H1 (cell line): ENCODE measurements around the gene STEEP1. TPM values are rescaled to one million over a fixed set of nuclear protein-coding genes. Genes with fewer than 3 reads are reported as not detected.

Experiments
- CTCF ChIA-PET: fragments of 300-600 bp; sonication (Branson Sonifier 250); formaldehyde crosslinking; loops from one replicate; lab custom pipeline; 2021; ENCODE audit not compliant: partially characterized antibody; lab: Charles Lee
- POLR2A ChIA-PET: fragments of 300-600 bp; sonication (Branson Sonifier 250); formaldehyde crosslinking; loops from one replicate; lab custom pipeline; 2021; ENCODE audit warnings: inconsistent platforms; ENCODE audit not compliant: partially characterized antibody; lab: Charles Lee
- DNase-seq, 2 experiments: peaks; one replicate each; pipeline versions ENCODE4 v3.0.0 to v3.0.0-alpha.2; 2010 to 2022; ENCODE audit warnings: low spot score in 2 of 2, low read depth in 1 of 2, mixed read lengths in 1 of 2
- FAIRE-seq: peaks from 2 replicates; lab custom pipeline; 2011; peaks lifted over from hg19 to GRCh38; lab: Jason Lieb, UNC
- H2AFZ ChIP-seq: 2 replicates; pipeline ENCODE4 v1.8.1; 2012; ENCODE audit warnings: low read length, inconsistent platforms
- H2AK5ac ChIP-seq: 2 replicates; pipeline ENCODE4 v1.6.1; 2013; ENCODE audit warnings: low read depth, low read length
- H2BK120ac ChIP-seq: replicated peaks from 2 replicates; pipeline ENCODE3; 2013; ENCODE audit warnings: low read depth, low read length, inconsistent platforms
- H2BK12ac ChIP-seq: 2 replicates; pipeline ENCODE4 v1.6.1; 2013; ENCODE audit warnings: low read depth, low read length
- H2BK15ac ChIP-seq: 2 replicates; pipeline ENCODE4 v1.6.1; 2013; ENCODE audit warnings: low read length
- H2BK20ac ChIP-seq: 2 replicates; pipeline ENCODE4 v1.6.1; 2013; ENCODE audit warnings: low read length
- H2BK5ac ChIP-seq: 2 replicates; pipeline ENCODE4 v1.6.1; 2013; ENCODE audit warnings: low read depth, low read length
- H3K14ac ChIP-seq: 2 replicates; pipeline ENCODE4 v1.6.1; 2013; ENCODE audit warnings: inconsistent platforms; ENCODE audit not compliant: insufficient read length
- H3K18ac ChIP-seq: 2 replicates; pipeline ENCODE4 v1.6.1; 2013; ENCODE audit warnings: low read length; ENCODE audit errors: extremely low read depth
- H3K23ac ChIP-seq: 2 replicates; pipeline ENCODE4 v1.6.1; 2013; ENCODE audit warnings: inconsistent platforms; ENCODE audit not compliant: insufficient read length
- H3K23me2 ChIP-seq: 2 replicates; pipeline ENCODE4 v1.6.1; 2013; ENCODE audit warnings: low read depth, low read length
- H3K27ac ChIP-seq: 2 replicates; pipeline ENCODE4 v1.6.1; 2011; ENCODE audit warnings: low read depth, low read length, inconsistent platforms
- H3K27me3 ChIP-seq, 4 experiments: replicated peaks in 1 of 4; 1 replicate in 1 of 4; 2 replicates in 3 of 4; pipeline versions ENCODE4 v1.6.1 to v1.8.1; 2011 to 2013; ENCODE audit warnings: low read length in 3 of 4, mild to moderate bottlenecking in 3 of 4, inconsistent platforms in 2 of 4, mixed read lengths in 2 of 4, moderate library complexity in 1 of 4; ENCODE audit not compliant: control insufficient read depth in 3 of 4, insufficient read depth in 3 of 4; ENCODE audit errors: extremely low read depth in 1 of 4
- H3K36me3 ChIP-seq, 4 experiments: 2 replicates each; pipeline versions ENCODE4 v1.6.1 to v1.8.1; 2011 to 2013; ENCODE audit warnings: mild to moderate bottlenecking in 4 of 4, low read length in 3 of 4, moderate library complexity in 2 of 4, control low read depth in 1 of 4, inconsistent platforms in 1 of 4; ENCODE audit not compliant: insufficient read depth in 4 of 4, control insufficient read depth in 2 of 4
- H3K4ac ChIP-seq: replicated peaks from 2 replicates; pipeline ENCODE3; 2013; ENCODE audit warnings: low read length, low read depth, mixed read lengths, inconsistent platforms; ENCODE audit not compliant: insufficient read length
- H3K4me1 ChIP-seq, 4 experiments: replicated peaks in 1 of 4; 1 replicate in 1 of 4; 2 replicates in 3 of 4; pipeline versions ENCODE4 v1.6.1 to v1.8.1; 2011 to 2013; ENCODE audit warnings: low read length in 3 of 4, inconsistent platforms in 2 of 4, mixed read lengths in 1 of 4; ENCODE audit not compliant: insufficient read depth in 4 of 4, control insufficient read depth in 3 of 4
- H3K4me2 ChIP-seq, 2 experiments: 2 replicates each; pipeline versions ENCODE4 v1.6.1 to v1.8.1; 2011 to 2013; ENCODE audit warnings: low read depth in 2 of 2, low read length in 2 of 2, control low read depth in 1 of 2, inconsistent platforms in 1 of 2, mild to moderate bottlenecking in 1 of 2; ENCODE audit not compliant: insufficient read depth in 1 of 2
- H3K4me3 ChIP-seq, 4 experiments: fragments of 200-600, 300-600 bp in 1 of 4; sonication (generic), shearing (Covaris generic), sonication (Bioruptor Twin) in 1 of 4; 2 replicates each; pipeline versions ENCODE4 v1.5.1 to v1.8.1; 2011 to 2016; ENCODE audit warnings: low read length in 4 of 4, low read depth in 3 of 4, control low read depth in 2 of 4, inconsistent platforms in 2 of 4, mild to moderate bottlenecking in 2 of 4, mixed read lengths in 1 of 4, moderate library complexity in 1 of 4; ENCODE audit not compliant: insufficient read depth in 2 of 4; ENCODE audit errors: extremely low read depth in 1 of 4
- H3K56ac ChIP-seq: replicated peaks from 2 replicates; pipeline ENCODE3; 2013; ENCODE audit warnings: low read depth, mild to moderate bottlenecking, mixed read lengths, low read length, inconsistent platforms; ENCODE audit not compliant: insufficient read length
- H3K79me1 ChIP-seq: 2 replicates; pipeline ENCODE4 v1.6.1; 2013; ENCODE audit warnings: low read depth, low read length, control low read depth
- H3K79me2 ChIP-seq, 2 experiments: 2 replicates each; pipeline versions ENCODE4 v1.6.1 to v1.8.1; 2012 to 2013; ENCODE audit warnings: low read length in 2 of 2, mild to moderate bottlenecking in 2 of 2, inconsistent platforms in 1 of 2; ENCODE audit not compliant: insufficient read depth in 2 of 2, control insufficient read depth in 1 of 2
- H3K9ac ChIP-seq, 4 experiments: replicated peaks in 1 of 4; 1 replicate in 1 of 4; 2 replicates in 3 of 4; pipeline versions ENCODE4 v1.6.1 to v1.8.1; 2011 to 2013; ENCODE audit warnings: low read depth in 3 of 4, low read length in 3 of 4, control low read depth in 2 of 4, mild to moderate bottlenecking in 2 of 4, moderate library complexity in 2 of 4, inconsistent platforms in 1 of 4; ENCODE audit errors: extremely low read depth in 1 of 4
- H3K9me3 ChIP-seq, 2 experiments: 2 replicates each; pipeline versions ENCODE4 v1.6.1 to v1.8.1; 2012 to 2013; ENCODE audit warnings: mild to moderate bottlenecking in 2 of 2, moderate library complexity in 2 of 2, control low read depth in 1 of 2, inconsistent platforms in 1 of 2, low read depth in 1 of 2, low read length in 1 of 2, mixed read lengths in 1 of 2; ENCODE audit not compliant: insufficient read depth in 2 of 2
- H4K20me1 ChIP-seq, 2 experiments: replicated peaks in 1 of 2; 2 replicates each; pipeline versions ENCODE3 to v1.8.1; 2011 to 2013; ENCODE audit warnings: inconsistent platforms in 2 of 2, low read length in 2 of 2, mild to moderate bottlenecking in 1 of 2; ENCODE audit not compliant: insufficient read depth in 2 of 2, control insufficient read depth in 1 of 2
- H4K5ac ChIP-seq: 2 replicates; pipeline ENCODE4 v1.6.1; 2013; ENCODE audit warnings: low read length, low read depth, mixed read lengths, inconsistent platforms; ENCODE audit not compliant: insufficient read length
- H4K8ac ChIP-seq: 2 replicates; pipeline ENCODE4 v1.8.0; 2013; ENCODE audit warnings: mild to moderate bottlenecking, moderate library complexity, low read length, inconsistent platforms; ENCODE audit not compliant: insufficient read depth; ENCODE audit errors: extremely low read depth
- H4K91ac ChIP-seq: replicated peaks from 2 replicates; pipeline ENCODE3; 2013; ENCODE audit warnings: low read length, mixed read lengths, inconsistent platforms; ENCODE audit not compliant: insufficient read length
- CEBPB ChIP-seq: IDR thresholded peaks from 2 replicates; pipeline ENCODE4 v1.6.1; 2012; ENCODE audit warnings: low read depth, low read length
- EZH2 ChIP-seq: fragments of 200-600 bp; sonication (generic); IDR thresholded peaks from 2 replicates; pipeline ENCODE4 v1.7.1; 2012; ENCODE audit warnings: low read depth, mild to moderate bottlenecking, moderate library complexity, low read length, inconsistent platforms; ENCODE audit not compliant: severe bottlenecking
- NRF1 ChIP-seq: IDR thresholded peaks from 2 replicates; pipeline ENCODE4 v1.6.1; 2011; ENCODE audit warnings: mild to moderate bottlenecking, low read depth, low read length, improper control_type of control experiment
- TAF1 ChIP-seq: IDR thresholded peaks from 2 replicates; pipeline ENCODE4 v1.6.1; 2011; ENCODE audit warnings: mild to moderate bottlenecking, low read depth, low read length
- WGBS, 2 experiments: shearing (Covaris generic) in 1 of 2; methylation state at CpG; one replicate each; pipeline versions ENCODE4 v1.1.6 to v1.1.7; 2013 to 2015; ENCODE audit warnings: low lambda C conversion rate in 2 of 2, mixed read lengths in 2 of 2, inconsistent platforms in 1 of 2, low coverage in 1 of 2, missing lambda C conversion rate in 1 of 2; ENCODE audit not compliant: insufficient replicate concordance in 2 of 2, insufficient coverage in 1 of 2, insufficient read length in 1 of 2; ENCODE audit errors: extremely low coverage in 1 of 2, missing lambda C conversion rate in 1 of 2; 5-methylcytosine and 5-hydroxymethylcytosine counted together
- polyA plus RNA-seq, 7 experiments: library from polyadenylated mRNA; depleted of rRNA in 3 of 7; stranded (reverse) in 5 of 7; unstranded in 2 of 7; fragments of >200 nt in 5 of 7; fragments of 200-250 nt in 2 of 7; gene quantifications; 1 replicate in 5 of 7; 2 replicates in 1 of 7; 4 replicates in 1 of 7; pipeline versions ENCODE4 v1.2.1 to v1.2.3, GENCODE V29; 2011 to 2013; ENCODE audit warnings: missing spikeins in 2 of 7, mixed read lengths in 2 of 7
- total RNA-seq: library from RNA; stranded (reverse); fragmentation: NEBNext Ultra II Directional; extraction: Animal tissue kit (Norgen Biotek cat#: 25700); gene quantifications from 2 replicates; pipeline ENCODE4 v1.2.1, GENCODE V29; 2021

The STEEP1 gene
- total and polyA plus RNA-seq, 2 of the 8 experiments (the other 6 are each of a cell fraction or from before 2014, with no cell fraction given), result 9.2 to 29.7 TPM

DNA sequence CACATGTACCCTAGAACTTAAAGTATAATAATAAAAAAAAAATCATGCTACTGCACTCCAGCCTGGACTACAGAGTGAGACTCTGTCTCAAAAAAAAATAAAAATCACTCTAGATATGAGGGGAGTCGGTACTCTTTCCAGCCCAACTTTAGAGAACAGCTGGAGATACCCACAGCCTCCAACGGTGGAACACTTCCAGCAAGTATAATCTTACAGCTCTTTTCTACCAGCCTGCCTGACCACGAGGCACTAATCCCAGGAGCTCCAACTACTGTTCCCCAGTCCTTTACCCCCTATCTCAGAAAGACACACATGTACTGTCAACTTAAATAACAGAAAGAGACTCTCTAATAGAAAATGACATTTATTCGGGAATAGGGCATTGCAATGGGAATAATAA is 46.8 kb downstream of the STEEP1 start:
- Histone ChIP-seq H2BK12ac (no peak overlapping the region), H4K20me1 (no peaks in the 10 kb centered on the region), H3K23me2 (no peaks in the 10 kb centered on the region), H2BK120ac (no peak overlapping the region), H3K4me2 (no peak overlapping the region), H3K23ac (no peak overlapping the region), H3K27me3 (no peaks in the 10 kb centered on the region), H3K9ac (no peak overlapping the region), H3K27ac (no peak overlapping the region), H3K4me1 (no peaks in the 10 kb centered on the region), H4K5ac (no peak overlapping the region), H3K56ac (no peak overlapping the region), H3K79me2 (no peaks in the 10 kb centered on the region), H3K14ac (no peak overlapping the region), H2BK5ac (no peak overlapping the region), H2BK20ac (no peak overlapping the region), H4K91ac (no peak overlapping the region), H3K4ac (no peak overlapping the region), H3K4me3 (no peak overlapping the region), H4K8ac (no peak overlapping the region), H3K36me3 (no peaks in the 10 kb centered on the region), H2BK15ac (no peak overlapping the region), H3K18ac (no peak overlapping the region), H3K9me3 (no peaks in the 10 kb centered on the region), H2AFZ (no peak overlapping the region), H3K79me1 (no peaks in the 10 kb centered on the region), H2AK5ac (no peak overlapping the region)
- WGBS, 2 experiments, result 85% methylated on average over 4 of the region's 4 CpGs; no CpG with 5 or more reads in 1 of the 2 experiments
- ChIA-PET POLR2A (interaction anchor here (0.7 kb wide), 1 partner anchor 71 kb away, joined by 7 read pairs; no protein-coding TSS in a partner anchor), CTCF (interaction anchor here (0.6 to 0.9 kb wide), 5 partner anchors 30 to 239 kb away, joined by 3 to 6 read pairs (median 4); no protein-coding TSS in a partner anchor)
- DNase-seq, result no peak
- FAIRE-seq, result no peak
- TF ChIP-seq CEBPB (no peak), NRF1 (no peak), TAF1 (no peak), EZH2 (no peak)
